HG03097 (cell line): ENCODE results near the gene ASB9.
"Not testable (repeated sequence)": the region's sequence is repeated elsewhere in the genome, so short reads cannot be mapped to it uniquely, and the experiment has no call there.

ENCODE experiments used
- ATAC-seq: cut with Tn5 transposase; IDR thresholded peaks from one replicate; pipeline ENCODE4 v1.9.1; 2021; ENCODE audit not compliant: unreplicated experiment, low FRiP score

The ASB9 gene

GRCh38 chrX:15269618-15270521, at the start of gene ASB9:
Gene ASB9 (minus strand): TSS chrX:15270083. CDS start chrX:15269874, 209 bp downstream.
- ATAC-seq: no peak

DNA sequence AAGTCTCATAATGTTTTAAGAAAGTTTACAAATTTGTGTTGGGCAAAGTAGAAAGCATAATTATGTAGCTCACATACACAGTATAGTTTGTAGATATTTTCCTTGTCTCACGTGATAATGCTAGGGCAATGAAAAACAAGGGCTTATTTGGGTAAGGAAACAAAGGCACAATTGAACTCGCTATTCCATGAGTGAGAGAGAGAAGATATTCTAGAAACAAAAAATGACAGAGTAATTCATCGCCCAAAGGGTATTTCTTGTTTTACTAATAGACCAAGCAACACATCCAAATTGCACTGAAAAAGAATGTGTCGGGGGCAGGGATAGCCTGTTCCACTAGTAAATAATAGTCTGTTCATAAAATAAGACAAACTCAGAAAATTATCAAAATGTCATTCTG, 49.2 kb upstream of the ASB9 start:
- no peak for ATAC-seq

DNA sequence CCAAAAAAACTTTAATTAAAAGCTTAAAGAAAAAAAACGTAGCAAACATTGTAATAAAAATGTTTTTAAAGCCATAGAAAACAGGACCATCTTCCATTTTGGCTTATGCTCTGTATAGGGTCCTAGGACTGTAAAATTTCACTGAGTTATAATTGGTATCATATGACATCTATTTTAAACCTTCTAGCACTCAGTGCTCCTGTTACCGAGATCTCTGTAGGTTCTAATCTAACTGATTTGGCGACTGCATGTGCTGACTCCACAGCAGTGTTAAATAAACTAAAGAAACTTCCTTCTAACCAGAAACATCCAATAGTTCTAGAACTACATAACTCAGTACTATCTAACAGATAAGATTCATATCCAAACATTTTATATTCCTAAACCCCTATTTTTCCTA, 45.6 kb upstream of the ASB9 start, which contains the start of gene ASB11:
TSS of gene ASB11 (minus strand) at position 132 of the 400 bp plus-strand sequence. CDS start at position 97, 35 bp downstream.
- ATAC-seq: no peak

DNA sequence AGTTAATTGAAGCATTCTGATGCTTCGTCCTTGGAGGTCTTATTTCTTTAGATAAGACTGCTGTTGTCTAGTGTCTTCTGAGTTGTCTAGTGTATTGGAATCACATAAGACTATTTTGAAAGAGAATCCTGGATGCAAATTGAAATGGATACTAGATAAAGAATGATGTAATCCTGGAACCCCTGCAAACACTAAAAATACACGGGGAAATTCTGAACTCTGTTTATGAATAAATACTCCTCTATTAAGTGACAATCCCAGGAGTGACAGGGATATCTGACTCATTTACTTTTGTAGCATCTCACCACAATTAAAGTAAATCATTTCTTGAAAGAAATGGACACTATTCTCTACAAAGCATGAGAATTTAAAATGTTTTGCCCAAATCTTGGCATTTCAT, 44.6 kb upstream of the ASB9 start:
- no peak for ATAC-seq

DNA sequence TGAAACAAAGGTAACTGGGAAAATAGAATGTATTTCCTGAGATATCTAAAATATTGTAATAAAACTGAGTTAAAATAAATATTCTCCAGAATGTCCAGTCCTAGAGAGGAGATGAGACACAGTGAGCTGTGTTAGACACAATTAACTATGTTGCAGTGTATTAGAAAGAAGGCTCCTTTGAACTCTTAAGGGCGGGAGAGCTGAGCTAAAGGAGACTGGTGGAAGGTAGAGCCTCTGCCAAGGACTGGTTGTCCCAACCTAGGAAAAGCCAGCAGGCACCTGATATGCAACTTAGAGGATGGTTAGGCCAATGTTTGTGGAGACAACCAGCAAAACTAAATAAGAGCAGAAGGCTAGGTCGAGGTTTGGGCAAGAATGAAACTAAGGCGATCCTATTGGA, 41.2 kb upstream of the ASB9 start:
- no peak for ATAC-seq

DNA sequence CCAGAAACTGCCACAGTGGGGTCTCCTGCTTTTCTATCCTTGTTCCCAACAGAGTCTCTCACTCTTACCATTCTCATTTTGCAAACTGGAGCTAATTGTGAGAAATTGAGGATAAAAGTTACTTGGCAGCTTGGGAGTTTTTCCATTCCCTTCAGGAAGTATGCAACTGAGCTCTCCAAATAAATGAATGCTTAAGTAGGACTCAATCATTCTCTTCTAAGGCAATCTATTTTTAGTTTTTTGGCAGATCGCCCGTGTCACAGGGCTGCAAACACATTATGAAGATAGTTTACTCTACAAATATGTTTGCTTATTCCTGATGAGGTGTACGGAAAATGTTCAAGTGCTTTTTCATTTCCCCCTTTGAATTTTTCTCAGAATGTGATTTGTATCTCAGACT, 40.2 kb upstream of the ASB9 start:
- ATAC-seq: no peak

- ATAC-seq: not testable (repeated sequence)
Observed at GRCh38 chrX:15305899-15306298, 36.0 kb upstream of the ASB9 start.

- no peak for ATAC-seq
Observed at GRCh38 chrX:15301924-15302323, 32.0 kb upstream of the ASB9 start.

GRCh38 chrX:15299941-15300851, 30.3 kb upstream of the ASB9 start:
- no peak for ATAC-seq

GRCh38 chrX:15298780-15299179, 28.9 kb upstream of the ASB9 start:
- no peak for ATAC-seq

GRCh38 chrX:15298201-15298600, 28.3 kb upstream of the ASB9 start:
- ATAC-seq: no peak

- ATAC-seq: no peak
Observed at GRCh38 chrX:15293451-15293850, 23.6 kb upstream of the ASB9 start.

DNA sequence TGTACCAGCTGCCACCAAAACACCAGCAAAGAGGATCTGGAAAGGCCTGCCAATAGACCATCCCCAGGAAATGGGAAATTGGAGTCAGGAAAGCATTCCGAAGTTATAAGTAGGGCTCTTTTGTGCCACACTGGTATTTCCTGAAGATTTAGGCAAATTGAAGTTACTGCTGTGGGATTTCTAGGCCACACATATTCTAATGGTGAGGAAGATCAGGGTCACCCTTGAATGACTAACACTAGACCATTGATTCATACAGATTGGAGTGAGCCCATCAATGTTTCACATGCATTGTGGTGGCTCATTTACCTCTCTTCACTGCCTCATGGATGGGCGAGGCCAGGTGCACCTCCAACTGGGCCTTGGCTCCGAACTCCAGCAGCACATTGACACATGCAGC, 23.0 kb upstream of the ASB9 start:
- ATAC-seq: no peak

GRCh38 chrX:15277604-15278003, 7.7 kb upstream of the ASB9 start:
- no peak for ATAC-seq

- no peak for ATAC-seq
Observed at GRCh38 chrX:15274946-15275345, 5.1 kb upstream of the ASB9 start.

DNA sequence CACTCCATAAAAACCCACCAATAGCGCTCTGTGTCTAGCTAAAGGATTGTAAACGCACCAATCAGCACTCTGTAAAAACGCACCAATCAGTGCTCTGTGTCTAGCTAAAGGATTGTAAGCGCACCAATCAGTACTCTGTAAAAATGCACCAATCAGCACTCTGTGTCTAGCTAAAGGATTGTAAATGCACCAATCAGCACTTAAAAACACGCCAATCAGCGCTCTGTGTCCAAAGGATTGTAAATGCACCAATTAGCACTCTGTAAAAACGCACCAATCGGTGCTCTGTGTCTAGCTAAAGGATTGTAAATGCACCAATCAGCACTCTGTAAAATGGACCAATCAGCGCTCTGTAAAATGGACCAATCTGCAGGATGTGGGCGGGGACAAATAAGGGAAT, 3.4 kb upstream of the ASB9 start:
- ATAC-seq: not testable (repeated sequence)

DNA sequence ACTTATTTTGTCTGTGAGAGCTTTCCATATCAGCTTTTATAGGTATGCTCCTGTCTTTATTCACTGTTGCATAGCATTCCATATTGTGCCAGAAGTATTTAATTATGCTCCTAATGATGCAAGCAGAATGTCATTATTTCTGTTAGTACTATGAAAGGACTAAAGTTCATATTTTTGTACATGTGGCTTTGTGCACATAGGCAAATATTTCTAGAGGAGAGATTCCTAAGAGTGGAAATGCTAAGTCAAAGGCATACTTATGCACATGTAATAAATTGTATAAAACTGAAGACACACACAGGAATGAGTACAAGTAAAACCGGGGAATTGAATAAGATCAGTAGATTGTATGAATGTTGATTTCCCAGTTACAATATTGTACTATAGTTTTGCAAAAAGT, 1.9 kb upstream of the ASB9 start:
- ATAC-seq: no peak

DNA sequence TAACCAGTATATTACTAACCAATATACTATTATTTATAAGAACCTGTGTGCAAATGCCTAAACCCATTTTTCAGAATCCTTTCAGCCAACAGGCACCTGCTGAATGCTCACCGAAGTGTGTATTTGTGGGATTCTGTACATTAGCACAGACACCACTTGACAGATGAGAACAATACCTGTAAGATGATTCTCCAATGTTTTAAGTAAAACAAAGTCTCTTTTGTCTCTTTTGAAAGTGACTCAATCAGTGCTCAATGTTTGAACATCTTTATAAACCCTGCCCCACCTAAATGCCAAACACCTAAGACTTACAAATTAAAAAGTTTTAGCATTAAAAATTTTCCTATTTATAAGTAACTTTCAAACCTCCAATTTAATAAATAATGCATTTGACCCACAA, 763 bp downstream of the ASB9 start:
- no peak for ATAC-seq

- ATAC-seq: no peak
Observed at GRCh38 chrX:15254852-15255251, 15.0 kb downstream of the ASB9 start.

DNA sequence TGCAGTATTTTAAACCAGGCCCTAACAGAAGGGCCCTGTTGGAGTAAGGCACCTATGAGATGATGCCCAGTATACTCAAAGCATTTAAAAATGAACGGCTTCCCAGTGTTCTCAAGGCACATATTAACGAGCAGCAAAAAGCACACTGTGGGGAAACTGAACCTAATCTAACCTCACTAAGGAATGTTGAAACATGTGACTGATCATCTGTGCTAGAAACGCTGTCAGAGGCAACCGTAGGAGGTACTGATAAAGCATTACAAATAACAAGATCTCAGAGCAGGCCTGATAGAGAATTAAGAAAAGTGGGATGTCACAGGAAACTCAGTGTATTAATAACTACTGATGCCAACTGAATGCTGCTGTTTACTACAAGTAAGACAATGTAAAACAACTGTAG, 24.0 kb downstream of the ASB9 start:
- no peak for ATAC-seq

DNA sequence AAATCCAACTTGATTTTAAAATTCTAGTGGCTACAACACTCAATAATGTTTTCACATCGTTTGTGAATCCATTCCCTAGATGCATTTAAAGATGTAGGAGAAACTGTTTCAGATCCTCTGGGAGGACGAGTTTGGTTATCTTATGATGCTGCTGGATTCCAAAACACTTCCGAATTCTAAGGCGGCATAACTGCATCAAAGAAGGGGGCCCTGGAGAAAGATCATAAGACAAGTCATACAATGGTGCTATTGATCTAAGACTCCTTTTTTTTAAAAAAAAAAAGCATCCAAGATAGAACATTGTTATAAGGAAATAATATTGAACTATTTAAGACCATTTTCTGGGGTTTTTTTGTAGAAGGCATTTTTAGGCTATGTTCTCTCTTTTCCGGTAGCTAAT, 25.5 kb downstream of the ASB9 start:
- ATAC-seq: no peak
